GM23338 (cell line): ENCODE data around the gene CRACDL. TPM values are rescaled to one million over a fixed set of nuclear protein-coding genes. Genes with fewer than 3 reads are reported as not detected.

Experiments
- ATAC-seq: fragments of 200-7000 bp; cut with Tn5 transposase; 3 replicates; pipeline ENCODE4 v1.9.1; 2020
- DNase-seq: peaks from one replicate; pipeline ENCODE4 v3.0.0-alpha.2; 2015; ENCODE audit warnings: low spot score
- H2AFZ ChIP-seq: fragments of 200-600 bp; sonication (generic); 2 replicates; pipeline ENCODE4 v1.8.0; 2016; ENCODE audit warnings: antibody characterized with exemption, mild to moderate bottlenecking, moderate library complexity
- H3F3A ChIP-seq: fragments of 200-600 bp; sonication (generic); replicated peaks from 2 replicates; pipeline ENCODE4 v1.8.0; 2017; ENCODE audit warnings: antibody characterized with exemption, mixed run types, low read depth
- H3K27ac ChIP-seq: fragments of 200-600 bp; sonication (generic); 2 replicates; pipeline ENCODE4 v1.6.1; 2016; ENCODE audit warnings: low read depth
- H3K27me3 ChIP-seq: fragments of 200-600 bp; sonication (generic); 2 replicates; pipeline ENCODE4 v1.8.0; 2016; ENCODE audit warnings: mild to moderate bottlenecking, mixed run types, moderate library complexity; ENCODE audit not compliant: insufficient read depth
- H3K36me3 ChIP-seq: fragments of 200-600 bp; sonication (generic); 2 replicates; pipeline ENCODE4 v1.8.0; 2016; ENCODE audit warnings: mild to moderate bottlenecking; ENCODE audit not compliant: insufficient read depth
- H3K4me1 ChIP-seq: fragments of 200-600 bp; sonication (generic); 2 replicates; pipeline ENCODE4 v1.8.0; 2016; ENCODE audit warnings: mild to moderate bottlenecking, moderate library complexity; ENCODE audit not compliant: insufficient read depth
- H3K4me2 ChIP-seq: fragments of 200-600 bp; sonication (generic); 2 replicates; pipeline ENCODE4 v1.7.1; 2017; ENCODE audit warnings: mixed run types
- H3K4me3 ChIP-seq: fragments of 200-600 bp; sonication (generic); 2 replicates; pipeline ENCODE4 v1.6.1; 2016; ENCODE audit warnings: mixed run types
- H3K79me2 ChIP-seq: fragments of 200-600 bp; sonication (generic); replicated peaks from 2 replicates; pipeline ENCODE4 v1.8.0; 2017; ENCODE audit warnings: mild to moderate bottlenecking; ENCODE audit not compliant: insufficient read depth
- H3K9me2 ChIP-seq: fragments of 200-600 bp; sonication (generic); 2 replicates; pipeline ENCODE4 v1.8.0; 2017; ENCODE audit not compliant: insufficient read depth
- H4K20me1 ChIP-seq: fragments of 200-600 bp; sonication (generic); replicated peaks from 2 replicates; pipeline ENCODE4 v1.8.0; 2017; ENCODE audit warnings: mild to moderate bottlenecking; ENCODE audit not compliant: insufficient read depth
- H3K27ac Mint-ChIP-seq: 2 replicates; pipeline ENCODE4 v1.8.0; 2020; ENCODE audit warnings: inconsistent platforms, mild to moderate bottlenecking, moderate library complexity, mixed read lengths
- H3K27me3 Mint-ChIP-seq: 3 replicates; pipeline ENCODE4 v1.8.0; 2022; ENCODE audit warnings: low read depth, mild to moderate bottlenecking, moderate library complexity, mixed read lengths, inconsistent platforms; ENCODE audit not compliant: insufficient read depth, poor library complexity
- H3K36me3 Mint-ChIP-seq: 3 replicates; pipeline ENCODE4 v1.8.0; 2021; ENCODE audit warnings: low read depth, mild to moderate bottlenecking, inconsistent platforms, moderate library complexity, mixed read lengths
- H3K4me1 Mint-ChIP-seq: 3 replicates; pipeline ENCODE4 v1.8.0; 2020; ENCODE audit warnings: mild to moderate bottlenecking, inconsistent platforms, mixed read lengths
- H3K4me3 Mint-ChIP-seq: 3 replicates; pipeline ENCODE4 v1.8.0; 2021; ENCODE audit warnings: moderate library complexity, mild to moderate bottlenecking, inconsistent platforms, mixed read lengths
- H3K9me3 Mint-ChIP-seq: 3 replicates; pipeline ENCODE4 v1.8.0; 2020; ENCODE audit warnings: moderate library complexity, mild to moderate bottlenecking, inconsistent platforms, mixed read lengths
- CREB1 ChIP-seq: fragments of 250-450 bp; sonication (Bioruptor Pico); IDR thresholded peaks from 2 replicates; pipeline ENCODE4 v1.5.0; 2020; ENCODE audit warnings: low read depth, mild to moderate bottlenecking, moderate library complexity
- EZH2 ChIP-seq: fragments of 200-600 bp; sonication (generic); IDR thresholded peaks from one replicate; pipeline ENCODE4 v1.8.0; 2017; ENCODE audit warnings: antibody characterized with exemption, mild to moderate bottlenecking, low read depth; ENCODE audit not compliant: unreplicated experiment
- EZH2phosphoT487 ChIP-seq: fragments of 200-600 bp; sonication (generic); IDR thresholded peaks from one replicate; pipeline ENCODE4 v1.8.1; 2018; ENCODE audit warnings: antibody characterized with exemption; ENCODE audit not compliant: unreplicated experiment
- JUNB ChIP-seq: IDR thresholded peaks from one replicate; pipeline ENCODE4 v1.6.1; 2016; ENCODE audit warnings: antibody characterized with exemption; ENCODE audit not compliant: unreplicated experiment
- NANOG ChIP-seq: IDR thresholded peaks from 2 replicates; pipeline ENCODE4 v1.6.1; 2016; ENCODE audit warnings: antibody characterized with exemption, borderline replicate concordance
- STAT1 ChIP-seq: IDR thresholded peaks from one replicate; pipeline ENCODE4 v1.6.1; 2016; ENCODE audit warnings: antibody characterized with exemption; ENCODE audit not compliant: unreplicated experiment
- ZNF114 ChIP-seq: fragments of 250-450 bp; sonication (Bioruptor Pico); IDR thresholded peaks from 2 replicates; pipeline ENCODE4 v1.5.0; 2020; ENCODE audit warnings: mild to moderate bottlenecking, moderate library complexity
- ZNF331 ChIP-seq: fragments of 250-450 bp; sonication (Bioruptor Pico); IDR thresholded peaks from 2 replicates; pipeline ENCODE4 v1.5.0; 2020; ENCODE audit warnings: low read depth, mild to moderate bottlenecking, moderate library complexity
- polyA plus RNA-seq: library from polyadenylated mRNA; unstranded; fragments of >200 nt; fragmentation: Nextera tagmentation; extraction: Ambion mirVana; gene quantifications from 2 replicates; pipeline ENCODE4 v1.2.1, GENCODE V29; 2016
- total RNA-seq: library from RNA; depleted of rRNA; stranded (reverse); fragments of >200 nt; shearing (Covaris generic); gene quantifications from 2 replicates; pipeline ENCODE4 v1.2.3, GENCODE V29; 2014
- TF ChIP-seq, protein P1 (sequence below), 2 experiments: fragments of 200-600 bp in 1 of 2; sonication (generic) in 1 of 2; conservative IDR thresholded peaks; 2 replicates each; pipeline versions ENCODE4 v1.5.1 to v1.6.1; 2016 to 2017; ENCODE audit warnings: antibody characterized with exemption in 2 of 2, low read depth in 2 of 2, mild to moderate bottlenecking in 2 of 2, moderate library complexity in 1 of 2
- TF ChIP-seq, protein P2 (sequence below): IDR thresholded peaks from one replicate; pipeline ENCODE4 v1.6.1; 2018; ENCODE audit warnings: antibody characterized with exemption; ENCODE audit not compliant: unreplicated experiment
- TF ChIP-seq, protein P3 (sequence below): IDR thresholded peaks from 2 replicates; pipeline ENCODE4 v1.6.1; 2016; ENCODE audit warnings: antibody characterized with exemption

Gene CRACDL
- total and polyA plus RNA-seq, 2 experiments from 2014 or later = 0.14 to 0.16 TPM

DNA sequence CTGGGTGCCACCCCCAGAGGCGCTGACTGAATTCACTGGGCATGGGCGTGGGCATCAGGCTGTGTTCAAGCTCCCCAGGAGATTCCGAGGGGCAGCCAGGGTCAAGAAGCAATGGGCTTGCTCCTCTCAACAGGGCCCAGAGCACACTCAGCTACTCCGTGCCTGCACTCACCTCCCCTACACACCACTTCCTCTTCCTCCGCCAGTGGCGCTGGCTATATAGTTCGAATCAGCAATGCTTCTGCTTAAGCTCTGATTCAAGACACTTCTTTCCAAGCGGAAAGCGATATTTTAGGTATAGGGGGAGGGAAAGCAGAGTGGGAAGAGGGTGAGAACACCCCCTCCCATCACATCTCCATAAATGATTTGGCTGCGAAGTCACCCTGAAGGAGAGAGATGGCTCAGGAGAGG, 42.1 kb downstream of the CRACDL start:
- Histone ChIP-seq H3K4me3 (no peak overlapping the region), H3K4me2 (no peak overlapping the region), H3K27me3 (no peaks in the 10 kb centered on the region), H3K9me2 (no peaks in the 10 kb centered on the region), H2AFZ (peak overlapping the region; percentile 76), H3K27ac (no peak overlapping the region), H4K20me1 (no peaks in the 10 kb centered on the region), H3F3A (no peaks in the 10 kb centered on the region), H3K36me3 (no peaks in the 10 kb centered on the region), H3K4me1 (no peaks in the 10 kb centered on the region), H3K79me2 (no peaks in the 10 kb centered on the region)
- H3K4me3 Mint-ChIP-seq = no peak overlapping the region
- no peaks in the 10 kb centered on the region for H3K36me3 Mint-ChIP-seq
- ATAC-seq (no peak; the same call in 2 of the 3 replicates), DNase-seq (no peak)
- H3K27me3 Mint-ChIP-seq = peaks cover 5% of the 10 kb centered on the region
- peaks cover 5% of the 10 kb centered on the region; the same call in 2 of the 3 replicates for H3K4me1 Mint-ChIP-seq
- TF ChIP-seq, protein P1, sequence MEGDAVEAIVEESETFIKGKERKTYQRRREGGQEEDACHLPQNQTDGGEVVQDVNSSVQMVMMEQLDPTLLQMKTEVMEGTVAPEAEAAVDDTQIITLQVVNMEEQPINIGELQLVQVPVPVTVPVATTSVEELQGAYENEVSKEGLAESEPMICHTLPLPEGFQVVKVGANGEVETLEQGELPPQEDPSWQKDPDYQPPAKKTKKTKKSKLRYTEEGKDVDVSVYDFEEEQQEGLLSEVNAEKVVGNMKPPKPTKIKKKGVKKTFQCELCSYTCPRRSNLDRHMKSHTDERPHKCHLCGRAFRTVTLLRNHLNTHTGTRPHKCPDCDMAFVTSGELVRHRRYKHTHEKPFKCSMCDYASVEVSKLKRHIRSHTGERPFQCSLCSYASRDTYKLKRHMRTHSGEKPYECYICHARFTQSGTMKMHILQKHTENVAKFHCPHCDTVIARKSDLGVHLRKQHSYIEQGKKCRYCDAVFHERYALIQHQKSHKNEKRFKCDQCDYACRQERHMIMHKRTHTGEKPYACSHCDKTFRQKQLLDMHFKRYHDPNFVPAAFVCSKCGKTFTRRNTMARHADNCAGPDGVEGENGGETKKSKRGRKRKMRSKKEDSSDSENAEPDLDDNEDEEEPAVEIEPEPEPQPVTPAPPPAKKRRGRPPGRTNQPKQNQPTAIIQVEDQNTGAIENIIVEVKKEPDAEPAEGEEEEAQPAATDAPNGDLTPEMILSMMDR (conservative IDR thresholded peaks at IDR 0.05; ENCODE audit: low read depth in 2 of 2) = no peak
- TF ChIP-seq STAT1 (no peak), EZH2phosphoT487 (no peak), CREB1 (CRISPR knock-in tag) (no peak), NANOG (no peak), EZH2 (no peak), JUNB (no peak)
- TF ChIP-seq, protein P2, sequence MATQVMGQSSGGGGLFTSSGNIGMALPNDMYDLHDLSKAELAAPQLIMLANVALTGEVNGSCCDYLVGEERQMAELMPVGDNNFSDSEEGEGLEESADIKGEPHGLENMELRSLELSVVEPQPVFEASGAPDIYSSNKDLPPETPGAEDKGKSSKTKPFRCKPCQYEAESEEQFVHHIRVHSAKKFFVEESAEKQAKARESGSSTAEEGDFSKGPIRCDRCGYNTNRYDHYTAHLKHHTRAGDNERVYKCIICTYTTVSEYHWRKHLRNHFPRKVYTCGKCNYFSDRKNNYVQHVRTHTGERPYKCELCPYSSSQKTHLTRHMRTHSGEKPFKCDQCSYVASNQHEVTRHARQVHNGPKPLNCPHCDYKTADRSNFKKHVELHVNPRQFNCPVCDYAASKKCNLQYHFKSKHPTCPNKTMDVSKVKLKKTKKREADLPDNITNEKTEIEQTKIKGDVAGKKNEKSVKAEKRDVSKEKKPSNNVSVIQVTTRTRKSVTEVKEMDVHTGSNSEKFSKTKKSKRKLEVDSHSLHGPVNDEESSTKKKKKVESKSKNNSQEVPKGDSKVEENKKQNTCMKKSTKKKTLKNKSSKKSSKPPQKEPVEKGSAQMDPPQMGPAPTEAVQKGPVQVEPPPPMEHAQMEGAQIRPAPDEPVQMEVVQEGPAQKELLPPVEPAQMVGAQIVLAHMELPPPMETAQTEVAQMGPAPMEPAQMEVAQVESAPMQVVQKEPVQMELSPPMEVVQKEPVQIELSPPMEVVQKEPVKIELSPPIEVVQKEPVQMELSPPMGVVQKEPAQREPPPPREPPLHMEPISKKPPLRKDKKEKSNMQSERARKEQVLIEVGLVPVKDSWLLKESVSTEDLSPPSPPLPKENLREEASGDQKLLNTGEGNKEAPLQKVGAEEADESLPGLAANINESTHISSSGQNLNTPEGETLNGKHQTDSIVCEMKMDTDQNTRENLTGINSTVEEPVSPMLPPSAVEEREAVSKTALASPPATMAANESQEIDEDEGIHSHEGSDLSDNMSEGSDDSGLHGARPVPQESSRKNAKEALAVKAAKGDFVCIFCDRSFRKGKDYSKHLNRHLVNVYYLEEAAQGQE = no peak
- TF ChIP-seq, protein P3, sequence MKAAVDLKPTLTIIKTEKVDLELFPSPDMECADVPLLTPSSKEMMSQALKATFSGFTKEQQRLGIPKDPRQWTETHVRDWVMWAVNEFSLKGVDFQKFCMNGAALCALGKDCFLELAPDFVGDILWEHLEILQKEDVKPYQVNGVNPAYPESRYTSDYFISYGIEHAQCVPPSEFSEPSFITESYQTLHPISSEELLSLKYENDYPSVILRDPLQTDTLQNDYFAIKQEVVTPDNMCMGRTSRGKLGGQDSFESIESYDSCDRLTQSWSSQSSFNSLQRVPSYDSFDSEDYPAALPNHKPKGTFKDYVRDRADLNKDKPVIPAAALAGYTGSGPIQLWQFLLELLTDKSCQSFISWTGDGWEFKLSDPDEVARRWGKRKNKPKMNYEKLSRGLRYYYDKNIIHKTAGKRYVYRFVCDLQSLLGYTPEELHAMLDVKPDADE = no peak
- no peak overlapping the region for H3K27ac Mint-ChIP-seq
- H3K9me3 Mint-ChIP-seq = peaks cover 4% of the 10 kb centered on the region; the same call in 2 of the 3 replicates

DNA sequence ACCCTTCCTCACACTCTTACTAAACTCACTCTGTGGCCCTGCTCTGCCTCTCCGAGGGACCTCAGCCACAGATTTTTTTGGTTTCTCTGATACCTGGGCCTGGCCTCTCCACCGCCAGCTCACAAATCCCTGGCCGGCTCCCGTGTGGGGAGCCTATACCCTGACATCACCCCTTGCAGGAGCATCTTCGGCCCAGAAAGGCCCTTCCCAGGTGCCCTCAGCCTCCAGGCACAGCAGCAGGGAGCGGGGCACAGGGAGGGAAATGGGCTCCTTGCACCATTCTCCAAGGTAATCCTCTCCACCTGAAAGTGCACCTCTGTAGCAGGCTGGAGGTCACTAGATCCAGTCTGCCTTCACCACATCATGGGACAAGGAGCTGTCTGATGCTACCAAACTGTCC, 43.2 kb downstream of the CRACDL start:
- Histone ChIP-seq H3K36me3 (0 out of 2 replicates have a peak, but pooled peaks cover 1% of the 10 kb centered on the region), H3K79me2 (no peaks in the 10 kb centered on the region), H3K27ac (no peak overlapping the region), H3K4me1 (no peaks in the 10 kb centered on the region), H3K27me3 (no peaks in the 10 kb centered on the region), H2AFZ (no peak overlapping the region), H4K20me1 (no peaks in the 10 kb centered on the region), H3K9me2 (no peaks in the 10 kb centered on the region), H3F3A (no peaks in the 10 kb centered on the region), H3K4me3 (no peak overlapping the region), H3K4me2 (no peak overlapping the region)
- Mint-ChIP-seq H3K4me3 (no peak overlapping the region), H3K27ac (no peak overlapping the region), H3K9me3 (peaks cover 4% of the 10 kb centered on the region; the same call in 2 of the 3 replicates), H3K36me3 (no peaks in the 10 kb centered on the region), H3K4me1 (peaks cover 2% of the 10 kb centered on the region; the same call in 1 of the 3 replicates), H3K27me3 (peaks cover 5% of the 10 kb centered on the region)
- ATAC-seq (no peak), DNase-seq (no peak)
- TF ChIP-seq JUNB = no peak
- TF ChIP-seq, protein P2 = no peak
- no peak for TF ChIP-seq ZNF331 (CRISPR knock-in tag)
- TF ChIP-seq STAT1 = no peak
- TF ChIP-seq, protein P3 = no peak
- no peak for TF ChIP-seq ZNF114 (CRISPR knock-in tag)
